IMR-90 (cell line): ENCODE measurements around the gene ZFP36. TPM values are rescaled to one million over a fixed set of nuclear protein-coding genes. Genes with fewer than 3 reads are reported as not detected.

ENCODE experiments used
- ATAC-seq: fragments of 200-7000 bp; cut with Tn5 transposase; 2 replicates; pipeline ENCODE4 v1.9.1; 2020; ENCODE audit warnings: low read depth, mild to moderate bottlenecking, moderate library complexity
- BruUV-seq: library from RNA; stranded (reverse); fragments of 400-500 nt; replicated peaks from 2 replicates; lab custom pipeline; 2021; lab: Mats Ljungman, UMichigan
- CTCF ChIA-PET: fragments of 300-600 bp; formaldehyde crosslinking; extraction: SDS; loops from one replicate; lab custom pipeline; 2021; ENCODE audit warnings: antibody characterized with exemption; lab: Yijun Ruan, JAX
- POLR2A ChIA-PET: fragments of 300-600 bp; sonication (Branson Sonifier 250); formaldehyde crosslinking; loops from one replicate; lab custom pipeline; 2022; ENCODE audit warnings: antibody characterized with exemption; ENCODE audit not compliant: unreplicated experiment; lab: Charles Lee
- DNase-seq: peaks from one replicate; pipeline ENCODE4 v3.0.0; 2013
- H2AFZ ChIP-seq: replicated peaks from 2 replicates; pipeline ENCODE3; 2013; ENCODE audit warnings: low read length, mild to moderate bottlenecking; ENCODE audit not compliant: poor library complexity
- H2AK5ac ChIP-seq: 2 replicates; pipeline ENCODE4 v1.6.1; 2013; ENCODE audit warnings: low read depth, low read length, inconsistent platforms
- H2AK9ac ChIP-seq: replicated peaks from 2 replicates; pipeline ENCODE3; 2013; ENCODE audit warnings: mild to moderate bottlenecking, low read depth, low read length, moderate library complexity; ENCODE audit not compliant: poor library complexity
- H2BK120ac ChIP-seq: 2 replicates; pipeline ENCODE4 v1.6.1; 2013; ENCODE audit warnings: low read depth, low read length, inconsistent platforms
- H2BK15ac ChIP-seq: 3 replicates; pipeline ENCODE4 v1.6.1; 2013; ENCODE audit warnings: low read depth, low read length, inconsistent platforms
- H2BK20ac ChIP-seq: 2 replicates; pipeline ENCODE4 v1.6.1; 2013; ENCODE audit warnings: low read depth, mild to moderate bottlenecking, inconsistent platforms, low read length, moderate library complexity
- H2BK5ac ChIP-seq: 2 replicates; pipeline ENCODE4 v1.6.1; 2013; ENCODE audit warnings: mild to moderate bottlenecking, low read depth, low read length, inconsistent platforms; ENCODE audit not compliant: poor library complexity, severe bottlenecking
- H3K14ac ChIP-seq: replicated peaks from 2 replicates; pipeline ENCODE4 v1.6.1; 2013; ENCODE audit warnings: low read depth, low read length, inconsistent platforms
- H3K18ac ChIP-seq: 2 replicates; pipeline ENCODE4 v1.6.1; 2013; ENCODE audit warnings: low read depth, low read length, control low read depth
- H3K23ac ChIP-seq: 2 replicates; pipeline ENCODE4 v1.6.1; 2013; ENCODE audit warnings: low read depth, low read length, inconsistent platforms
- H3K27ac ChIP-seq: 2 replicates; pipeline ENCODE4 v1.5.1; 2013; ENCODE audit warnings: mild to moderate bottlenecking, control low read depth, low read length; ENCODE audit not compliant: insufficient read depth
- H3K27me3 ChIP-seq: 2 replicates; pipeline ENCODE4 v1.6.1; 2013; ENCODE audit warnings: low read length; ENCODE audit not compliant: control insufficient read depth, insufficient read depth
- H3K36me3 ChIP-seq: 2 replicates; pipeline ENCODE4 v1.6.1; 2013; ENCODE audit warnings: low read length, mixed read lengths; ENCODE audit not compliant: control insufficient read depth, insufficient read depth
- H3K4ac ChIP-seq: 2 replicates; pipeline ENCODE4 v1.6.1; 2013; ENCODE audit warnings: low read depth, low read length, inconsistent platforms
- H3K4me1 ChIP-seq: 2 replicates; pipeline ENCODE4 v1.6.1; 2013; ENCODE audit warnings: low read length, mixed read lengths; ENCODE audit not compliant: control insufficient read depth, insufficient read depth
- H3K4me2 ChIP-seq: 2 replicates; pipeline ENCODE4 v1.6.1; 2013; ENCODE audit warnings: low read depth, mild to moderate bottlenecking, control low read depth, low read length, moderate library complexity
- H3K4me3 ChIP-seq: 2 replicates; pipeline ENCODE4 v1.5.1; 2013; ENCODE audit warnings: low read depth, mild to moderate bottlenecking, control low read depth, low read length, moderate library complexity; ENCODE audit not compliant: insufficient read depth
- H3K56ac ChIP-seq: 2 replicates; pipeline ENCODE4 v1.6.1; 2013; ENCODE audit warnings: low read length, inconsistent platforms; ENCODE audit not compliant: insufficient read depth; ENCODE audit errors: extremely low read depth
- H3K79me1 ChIP-seq, 2 experiments: 2 replicates each; pipeline ENCODE4 v1.6.1; 2013; ENCODE audit warnings: low read length in 2 of 2, inconsistent platforms in 1 of 2, low read depth in 1 of 2
- H3K9ac ChIP-seq: 2 replicates; pipeline ENCODE4 v1.6.1; 2013; ENCODE audit warnings: low read depth, low read length, control low read depth
- H3K9me1 ChIP-seq: 2 replicates; pipeline ENCODE4 v1.6.1; 2013; ENCODE audit warnings: low read length, inconsistent platforms; ENCODE audit not compliant: insufficient read depth
- H3K9me3 ChIP-seq: 2 replicates; pipeline ENCODE4 v1.6.1; 2013; ENCODE audit warnings: low read length; ENCODE audit not compliant: control insufficient read depth, insufficient read depth
- H4K20me1 ChIP-seq: 2 replicates; pipeline ENCODE4 v1.6.1; 2013; ENCODE audit warnings: low read length, inconsistent platforms; ENCODE audit not compliant: insufficient read depth
- H4K5ac ChIP-seq: 2 replicates; pipeline ENCODE4 v1.6.1; 2013; ENCODE audit warnings: mild to moderate bottlenecking, low read depth, low read length, control low read depth
- H4K8ac ChIP-seq, 2 experiments: 2 replicates each; pipeline ENCODE4 v1.6.1; 2013; ENCODE audit warnings: low read depth in 2 of 2, low read length in 2 of 2, control low read depth in 1 of 2, inconsistent platforms in 1 of 2
- H4K91ac ChIP-seq: 2 replicates; pipeline ENCODE4 v1.6.1; 2013; ENCODE audit warnings: low read depth, low read length, inconsistent platforms; ENCODE audit not compliant: insufficient read depth
- FOS ChIP-seq: fragments of 150-350 bp; IDR thresholded peaks from 2 replicates; pipeline ENCODE4 v1.6.1; 2016; ENCODE audit warnings: low read depth, low read length
- MAFK ChIP-seq: IDR thresholded peaks from 2 replicates; pipeline ENCODE4 v1.6.1; 2012; ENCODE audit warnings: low read depth, low read length, improper control_type of control experiment
- MXI1 ChIP-seq: IDR thresholded peaks from 2 replicates; pipeline ENCODE4 v1.6.1; 2012; ENCODE audit warnings: low read depth, mild to moderate bottlenecking, low read length, moderate library complexity, borderline replicate concordance
- NFE2L2 ChIP-seq: fragments of 150-350 bp; IDR thresholded peaks from 2 replicates; pipeline ENCODE4 v1.6.1; 2016; ENCODE audit warnings: low read depth, mild to moderate bottlenecking, low read length
- SMC3 ChIP-seq: fragments of 150-350 bp; IDR thresholded peaks from 2 replicates; pipeline ENCODE4 v1.6.1; 2016; ENCODE audit warnings: low read depth, mild to moderate bottlenecking, antibody characterized with exemption, low read length, moderate library complexity
- WGBS, 2 experiments: methylation state at CpG; one replicate each; pipeline versions ENCODE4 v1.1.5 to v1.1.7; 2013; ENCODE audit warnings: missing lambda C conversion rate in 2 of 2; ENCODE audit not compliant: insufficient read length in 1 of 2; ENCODE audit errors: extremely low coverage in 2 of 2; 5-methylcytosine and 5-hydroxymethylcytosine counted together
- dilution Hi-C: fragments of 300-500 bp; cut with HindIII; formaldehyde crosslinking; loops from one replicate; pipeline ENCODE4 v1.14.3; 2018; ENCODE audit warnings: low sequenced_read_pairs; ENCODE audit not compliant: unreplicated experiment
- in situ Hi-C: fragments of 300-500 bp; cut with MboI; formaldehyde crosslinking; loops from 3 replicates; pipeline ENCODE4 v1.14.3; 2019; ENCODE audit warnings: low sequenced_read_pairs, inconsistent platforms, mixed read lengths
- intact Hi-C: fragments of 100-400 bp; cut with micrococcal nuclease; formaldehyde crosslinking; loops from 2 replicates; pipeline ENCODE4 v1.10.0; 2022
- polyA plus RNA-seq, 3 experiments: library from polyadenylated mRNA; depleted of rRNA; stranded (reverse); fragments of >200 nt; gene quantifications; 2 replicates each; pipeline ENCODE4 v1.2.3, GENCODE V29; 2012; ENCODE audit warnings: low replicate concordance in 1 of 3
- total RNA-seq: library from RNA; depleted of rRNA; stranded (reverse); fragments of >200 nt; gene quantifications from 2 replicates; pipeline ENCODE4 v1.2.3, GENCODE V29; 2012

The ZFP36 gene
- total and polyA plus RNA-seq, 2 of the 4 experiments (the other 2 are of a cell fraction): 1.4 to 45.0 TPM

DNA sequence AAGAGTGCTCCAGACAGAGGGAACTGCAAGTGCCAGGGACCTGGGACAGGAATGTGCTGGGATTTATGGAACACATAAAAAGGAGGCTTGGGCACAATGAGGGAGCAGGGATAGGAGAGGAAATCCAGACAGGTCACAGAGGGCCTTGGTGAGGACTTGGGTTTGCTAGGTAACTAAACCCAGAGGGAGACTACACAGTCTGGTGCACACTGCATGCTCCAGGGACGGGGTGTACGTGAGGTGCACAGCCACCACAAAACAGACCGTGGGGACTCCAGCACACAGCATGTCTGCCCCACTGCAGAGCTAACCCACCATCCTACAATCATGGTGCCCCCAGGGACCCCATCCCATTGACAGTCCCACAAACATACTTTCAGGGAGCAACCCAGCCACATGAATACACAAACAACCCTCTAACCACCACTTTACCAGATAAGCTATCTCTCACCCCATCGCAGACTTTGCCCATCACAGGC, 5.5 kb upstream of the ZFP36 start:
- H2BK5ac ChIP-seq: peak overlapping the region; percentile 94
- H3K56ac ChIP-seq: no peak overlapping the region
- ATAC-seq (no peak), DNase-seq (no peak)
- H3K14ac ChIP-seq: peak overlapping the region; percentile 76; the same call in 1 of the 2 replicates
- peak overlapping the region; percentile 98 for H2BK120ac ChIP-seq
- H3K4ac ChIP-seq: peak overlapping the region; percentile 97
- ChIA-PET POLR2A (interaction anchor here (1.3 kb wide), 1 partner anchor 10 kb away, joined by 3 read pairs; no protein-coding TSS in a partner anchor), CTCF (interaction anchor here (2.0 kb wide), 1 partner anchor 11 kb away, joined by 10 read pairs; the partner anchor contains the start of gene PLEKHG2)
- H4K5ac ChIP-seq: no peak overlapping the region
- peak overlapping the region; percentile 75 for H2AK9ac ChIP-seq
- no TSS peak for BruUV-seq
- H4K8ac ChIP-seq: peak overlapping the region in 1 of 2 experiments; percentile 90; a peak in 1 of 4 replicates
- dilution Hi-C loops: no loop called here
- H3K36me3 ChIP-seq: peaks cover 4% of the 10 kb centered on the region
- H3K9me1 ChIP-seq: peaks cover 11% of the 10 kb centered on the region
- H3K27ac ChIP-seq: peak overlapping the region; percentile 95
- H3K9me3 ChIP-seq: no peaks in the 10 kb centered on the region
- H3K9ac ChIP-seq: 0 out of 2 replicates have a peak overlapping the region, but pooled peaks have one; percentile 4
- peaks cover 0 to 55% of the 10 kb centered on the region in 2 experiments; a peak in 2 of 4 replicates for H3K79me1 ChIP-seq
- no peak overlapping the region for H3K4me3 ChIP-seq
- H3K4me1 ChIP-seq: peaks cover 28% of the 10 kb centered on the region
- H2BK15ac ChIP-seq: peak overlapping the region; percentile 52; the same call in 1 of the 3 replicates
- in situ Hi-C loops: no loop called here
- H2AK5ac ChIP-seq: peak overlapping the region; percentile 99; the same call in 1 of the 2 replicates
- peak overlapping the region; percentile 36; the same call in 1 of the 2 replicates for H3K23ac ChIP-seq
- WGBS, 2 experiments: 85% methylated on average over 3 of the region's 4 CpGs; no CpG with 5 or more reads in 1 of the 2 experiments
- H4K20me1 ChIP-seq: peaks cover 17% of the 10 kb centered on the region
- no peak overlapping the region for H3K4me2 ChIP-seq
- peak overlapping the region; percentile 72 for H2BK20ac ChIP-seq
- H3K27me3 ChIP-seq: no peaks in the 10 kb centered on the region
- TF ChIP-seq MXI1 (no peak), MAFK (no peak), SMC3 (no peak), FOS (no peak), NFE2L2 (no peak)
- intact Hi-C loops: no loop called here
- peak overlapping the region; percentile 34 for H2AFZ ChIP-seq
- H3K18ac ChIP-seq: no peak overlapping the region
- peak overlapping the region; percentile 99; the same call in 1 of the 2 replicates for H4K91ac ChIP-seq
